Measurements from ENCODE around the gene PATJ. TPM values are rescaled to one million over a fixed set of nuclear protein-coding genes. Genes with fewer than 3 reads are reported as not detected.

The PATJ gene
- total RNA-seq, 4 donors from 2014 or later = 47.6 to 105 (median 70.8) TPM

- DNase-seq = no peak
- 93 to 95% methylated on average over 5 to 7 of the region's 7 CpGs for WGBS, 2 donors
- H3K9me3 ChIP-seq = no peaks in the 10 kb centered on the region
- H3K4me1 ChIP-seq = no peaks in the 10 kb centered on the region
- intact Hi-C loops (cut with DNase I) = no loop called here
- TF ChIP-seq, protein P1, sequence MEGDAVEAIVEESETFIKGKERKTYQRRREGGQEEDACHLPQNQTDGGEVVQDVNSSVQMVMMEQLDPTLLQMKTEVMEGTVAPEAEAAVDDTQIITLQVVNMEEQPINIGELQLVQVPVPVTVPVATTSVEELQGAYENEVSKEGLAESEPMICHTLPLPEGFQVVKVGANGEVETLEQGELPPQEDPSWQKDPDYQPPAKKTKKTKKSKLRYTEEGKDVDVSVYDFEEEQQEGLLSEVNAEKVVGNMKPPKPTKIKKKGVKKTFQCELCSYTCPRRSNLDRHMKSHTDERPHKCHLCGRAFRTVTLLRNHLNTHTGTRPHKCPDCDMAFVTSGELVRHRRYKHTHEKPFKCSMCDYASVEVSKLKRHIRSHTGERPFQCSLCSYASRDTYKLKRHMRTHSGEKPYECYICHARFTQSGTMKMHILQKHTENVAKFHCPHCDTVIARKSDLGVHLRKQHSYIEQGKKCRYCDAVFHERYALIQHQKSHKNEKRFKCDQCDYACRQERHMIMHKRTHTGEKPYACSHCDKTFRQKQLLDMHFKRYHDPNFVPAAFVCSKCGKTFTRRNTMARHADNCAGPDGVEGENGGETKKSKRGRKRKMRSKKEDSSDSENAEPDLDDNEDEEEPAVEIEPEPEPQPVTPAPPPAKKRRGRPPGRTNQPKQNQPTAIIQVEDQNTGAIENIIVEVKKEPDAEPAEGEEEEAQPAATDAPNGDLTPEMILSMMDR (IDR thresholded peaks at IDR 0.05) = no peak
- TF ChIP-seq POLR2A (IDR thresholded peaks at IDR 0.05) = no peak
- H3K27ac ChIP-seq = no peak overlapping the region
- H3K27me3 ChIP-seq = no peaks in the 10 kb centered on the region
- H3K36me3 ChIP-seq = peaks cover 0 to 33% (median 0%) of the 10 kb centered on the region in 3 donors
- H3K4me3 ChIP-seq = no peak overlapping the region
Observed at GRCh38 chr1:62046927-62047326, 304.6 kb downstream of the PATJ start.

DNA sequence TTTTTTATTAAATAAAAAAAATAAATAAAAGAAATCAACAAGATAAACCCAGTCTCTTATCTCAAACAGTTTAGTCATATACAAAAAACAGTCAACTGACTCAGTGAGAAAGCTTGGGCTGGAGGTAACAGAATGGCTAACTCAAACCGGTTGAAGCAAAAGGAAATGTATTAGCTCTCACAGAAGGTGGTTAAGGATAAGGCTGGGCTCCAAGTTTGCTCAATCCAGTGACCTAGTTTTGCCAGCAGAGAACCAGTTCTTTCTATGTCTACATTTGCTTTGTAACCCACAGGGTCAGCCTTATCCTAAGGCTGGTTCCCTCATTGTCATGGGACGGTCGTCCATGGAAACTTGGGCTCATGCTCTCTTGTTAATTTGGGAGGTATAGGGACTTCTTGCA, 307.9 kb downstream of the PATJ start:
- H3K27me3 ChIP-seq = no peaks in the 10 kb centered on the region
- intact Hi-C loops (cut with DNase I) = no loop called here
- no peaks in the 10 kb centered on the region for H3K9me3 ChIP-seq
- no peak for TF ChIP-seq POLR2A (IDR thresholded peaks at IDR 0.05)
- TF ChIP-seq, protein P1 (IDR thresholded peaks at IDR 0.05) = no peak
- no peaks in the 10 kb centered on the region for H3K4me1 ChIP-seq
- no peak for DNase-seq
- WGBS, 2 donors = 90% methylated on average over 3 of the region's 3 CpGs
- no peak overlapping the region for H3K27ac ChIP-seq
- H3K4me3 ChIP-seq = no peak overlapping the region
- H3K36me3 ChIP-seq = peaks cover 0 to 65% (median 0%) of the 10 kb centered on the region in 3 donors

- peaks cover 0 to 75% (median 0%) of the 10 kb centered on the region in 3 donors for H3K36me3 ChIP-seq
- no peak overlapping the region for H3K4me3 ChIP-seq
- H3K4me1 ChIP-seq = no peaks in the 10 kb centered on the region
- H3K9me3 ChIP-seq = no peaks in the 10 kb centered on the region
- DNase-seq = no peak
- intact Hi-C loops (cut with DNase I) = no loop called here
- TF ChIP-seq POLR2A (IDR thresholded peaks at IDR 0.05) = no peak
- TF ChIP-seq, protein P1 (IDR thresholded peaks at IDR 0.05) = no peak
- no peaks in the 10 kb centered on the region for H3K27me3 ChIP-seq
- no peak overlapping the region for H3K27ac ChIP-seq
Observed at GRCh38 chr1:62052946-62053345, 310.7 kb downstream of the PATJ start.

DNA sequence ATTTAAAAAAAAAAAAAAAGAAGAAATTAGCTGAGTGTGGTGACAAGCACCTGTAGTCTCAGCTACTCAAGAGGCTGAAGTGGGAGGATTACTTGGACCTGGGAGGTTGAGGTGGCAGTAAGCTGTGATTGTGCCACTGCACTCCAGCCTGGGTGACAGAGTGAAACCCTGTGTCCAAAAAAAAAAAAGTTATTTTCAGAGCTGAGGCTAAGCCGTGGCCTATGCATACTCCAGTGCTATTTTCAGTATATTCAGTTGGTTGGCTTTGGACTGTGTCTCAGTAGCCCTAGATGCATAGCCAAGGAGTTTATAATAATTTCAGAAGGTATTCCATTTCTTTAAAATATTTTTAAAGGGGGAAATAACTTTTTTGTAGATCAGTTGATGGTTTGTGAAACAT, 311.9 kb downstream of the PATJ start:
- peaks cover 0 to 75% (median 0%) of the 10 kb centered on the region in 3 donors for H3K36me3 ChIP-seq
- intact Hi-C loops (cut with DNase I) = no loop called here
- WGBS, 2 donors = 73 to 95% methylated on average over 1 of the region's 1 CpG
- H3K27me3 ChIP-seq = no peaks in the 10 kb centered on the region
- H3K9me3 ChIP-seq = no peaks in the 10 kb centered on the region
- no peak overlapping the region for H3K4me3 ChIP-seq
- no peak for TF ChIP-seq POLR2A (IDR thresholded peaks at IDR 0.05)
- TF ChIP-seq, protein P1 (IDR thresholded peaks at IDR 0.05) = no peak
- no peaks in the 10 kb centered on the region for H3K4me1 ChIP-seq
- no peak for DNase-seq
- H3K27ac ChIP-seq = no peak overlapping the region

GRCh38 chr1:62057230-62057629, 314.9 kb downstream of the PATJ start:
- intact Hi-C loops (cut with DNase I) = no loop called here
- Histone ChIP-seq H3K27me3 (no peaks in the 10 kb centered on the region), H3K27ac (no peak overlapping the region), H3K9me3 (no peaks in the 10 kb centered on the region), H3K36me3 (peaks cover 0 to 64% (median 0%) of the 10 kb centered on the region in 3 donors), H3K4me3 (no peak overlapping the region), H3K4me1 (no peaks in the 10 kb centered on the region)
- TF ChIP-seq, protein P1 (IDR thresholded peaks at IDR 0.05) = no peak
- TF ChIP-seq POLR2A (IDR thresholded peaks at IDR 0.05) = no peak
- WGBS, 2 donors = 89 to 96% methylated on average over 4 of the region's 4 CpGs
- no peak for DNase-seq

Data from esophagus squamous epithelium (tissue), 5 donors.